Endometrial microvascular endothelial cells (primary cell): ENCODE results near the gene SLC52A1. TPM values are rescaled to one million over a fixed set of nuclear protein-coding genes. Genes with fewer than 3 reads are reported as not detected.

ENCODE experiments used
- in situ Hi-C: cut with HindIII; loops from 2 replicates; pipeline ENCODE4 v1.10.0; 2017; ENCODE audit warnings: low sequenced_read_pairs, low pct_unique_long_range_greater_than_20kb; ENCODE audit errors: inconsistent ontology term
- total RNA-seq: library from RNA; depleted of rRNA; stranded (reverse); fragments of >200 nt; gene quantifications from one replicate; pipeline ENCODE4 v1.2.3, GENCODE V29; 2015; ENCODE audit errors: inconsistent ontology term

Gene SLC52A1
- total RNA-seq, 1 donor from 2014 or later = not detected

DNA sequence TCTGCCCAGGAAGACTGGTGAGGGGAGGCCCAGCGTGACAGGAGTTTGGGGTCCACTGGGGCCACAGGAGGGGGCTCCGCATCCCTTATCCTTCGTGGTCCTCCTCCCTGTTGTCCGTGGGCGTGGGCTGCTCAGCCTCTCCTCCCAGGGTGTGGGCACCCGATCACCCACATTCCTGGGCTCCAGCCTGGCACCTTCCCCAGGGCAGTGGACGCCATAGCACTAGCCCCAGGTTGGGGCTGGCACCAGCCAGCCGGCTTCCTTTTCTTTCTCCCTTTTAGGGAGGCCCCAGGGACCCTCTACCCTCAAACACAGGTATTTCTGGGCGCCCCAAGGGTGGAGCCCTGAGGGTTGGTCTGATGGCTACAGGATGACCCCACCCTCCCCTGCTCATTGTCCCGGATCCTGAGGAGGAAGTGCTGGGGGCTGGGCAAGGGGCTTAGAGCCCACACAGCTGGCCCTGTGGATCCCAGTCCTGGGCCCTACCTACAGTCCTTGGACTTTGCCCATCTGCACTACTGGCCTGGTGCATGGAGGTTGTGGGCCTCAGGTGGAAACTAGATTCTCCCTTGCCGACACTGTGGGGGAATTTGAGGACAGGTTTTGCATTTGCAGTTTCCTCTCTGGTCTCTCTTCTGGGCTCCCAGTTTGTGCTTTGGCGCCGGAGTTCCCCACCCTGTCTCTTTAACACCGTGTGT lies 36.3 kb downstream of the SLC52A1 start:
- in situ Hi-C loops = no loop called here

DNA sequence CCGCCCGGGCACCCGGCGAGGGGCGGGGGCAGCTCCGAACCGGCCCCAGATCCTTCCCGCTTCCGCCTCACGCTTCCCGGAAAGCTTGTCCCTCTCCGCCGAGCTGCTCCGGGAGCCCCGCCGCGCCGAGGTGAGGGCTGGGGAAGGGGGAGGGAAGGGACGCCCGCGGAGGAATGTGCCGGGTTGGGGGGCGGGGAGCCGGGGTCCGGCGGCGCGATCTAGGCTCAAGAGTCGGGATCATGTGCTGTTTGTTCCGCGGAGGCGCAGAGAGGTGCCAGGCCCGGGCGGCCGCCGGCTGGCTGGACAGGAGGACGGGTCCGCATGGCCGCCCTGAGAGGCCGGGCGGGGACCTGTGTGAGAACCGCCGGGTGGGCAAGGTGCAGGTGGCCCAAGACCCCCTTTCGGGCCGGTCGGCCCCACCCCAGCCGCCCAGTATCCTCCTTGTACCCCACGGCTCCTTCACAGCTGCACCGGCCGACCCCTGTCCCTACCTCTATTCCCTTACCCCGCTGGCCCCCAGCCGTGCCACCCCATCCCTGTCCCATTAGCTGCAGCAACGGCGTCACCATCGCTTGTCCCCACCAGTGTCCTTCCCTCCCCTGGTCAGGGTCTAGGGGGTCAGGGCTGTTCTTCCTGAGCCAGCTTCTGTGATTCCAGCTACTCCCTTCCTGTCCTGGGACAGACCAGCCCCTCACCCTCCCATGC lies 37.0 kb downstream of the SLC52A1 start:
- in situ Hi-C loops = no loop called here

DNA sequence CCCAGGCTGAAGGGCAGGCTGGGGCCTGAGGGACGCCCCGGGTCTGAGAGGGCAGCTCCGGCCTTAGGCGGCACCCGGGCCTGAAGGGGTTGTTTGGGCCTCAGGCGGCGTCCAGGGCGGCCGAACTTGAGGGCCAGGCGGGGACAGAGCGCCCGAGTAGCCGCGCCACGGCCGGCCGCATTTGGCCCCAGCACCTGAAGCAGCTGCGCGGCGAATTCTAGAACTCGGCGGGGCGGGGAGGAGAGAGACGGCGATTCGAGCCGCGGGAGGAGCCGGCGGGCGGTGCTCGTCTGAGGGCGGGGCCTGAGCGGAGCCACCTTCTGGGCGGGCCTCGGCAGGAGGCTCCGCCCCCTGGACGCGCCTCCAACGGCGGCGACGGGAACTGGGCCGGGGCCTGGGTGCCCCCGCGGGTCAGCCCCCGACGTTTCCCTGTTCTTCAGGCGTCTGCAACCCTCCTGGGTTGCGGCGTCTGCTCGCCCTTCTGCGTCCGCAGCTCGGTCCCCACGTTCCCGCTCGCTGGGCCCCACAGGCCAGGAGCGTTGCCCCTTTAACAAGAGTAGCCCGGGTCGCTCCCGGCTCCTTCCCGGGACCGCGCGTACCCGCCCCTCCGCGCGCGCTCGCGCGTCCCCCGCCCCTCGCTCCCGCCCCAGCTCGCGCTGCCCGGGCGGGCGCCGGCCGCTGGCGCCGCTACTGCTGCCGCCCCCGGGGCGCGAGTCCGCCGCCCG lies 37.8 kb downstream of the SLC52A1 start, which contains the start of the genes INCA1 and KIF1C:
TSS of gene INCA1 (minus strand) at position 221 of the 725 bp plus-strand sequence. CDS start 3,085 bp downstream, outside the sequence.
TSS of gene KIF1C (plus strand) at position 649 of the 725 bp plus-strand sequence. CDS start 2,297 bp downstream, outside the sequence.
- in situ Hi-C loops = no loop called here

DNA sequence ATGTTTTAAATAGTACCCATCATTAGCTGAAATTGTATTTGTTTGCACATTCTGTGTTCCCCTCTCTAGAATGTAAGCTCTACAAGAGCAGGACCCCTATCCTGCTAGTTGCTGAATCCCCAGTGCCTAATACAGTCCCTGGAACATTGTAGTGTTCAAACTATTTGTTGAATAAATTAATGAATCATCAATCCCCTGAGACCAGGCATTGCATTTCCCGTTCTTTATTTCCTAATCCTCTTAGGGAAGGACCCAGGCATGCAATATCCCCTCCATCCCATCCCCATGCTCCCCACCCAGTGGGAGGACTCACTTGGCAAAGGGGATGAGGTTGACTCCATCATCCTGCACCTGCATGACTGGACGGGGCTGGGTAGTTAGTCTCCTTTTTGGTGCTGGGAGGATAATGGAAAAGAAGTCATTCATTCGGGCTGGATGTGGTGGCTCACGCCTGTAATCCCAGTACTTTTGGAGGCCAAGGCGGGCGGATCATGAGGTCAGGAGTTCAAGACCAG lies 41.1 kb downstream of the SLC52A1 start:
- in situ Hi-C loops = no loop called here

GRCh38 chr17:4987767-4988567 lies 47.3 kb downstream of the SLC52A1 start:
- in situ Hi-C loops = no loop called here

- in situ Hi-C loops = no loop called here
Observed at GRCh38 chr17:4986951-4987766, 48.1 kb downstream of the SLC52A1 start, which contains the start of gene CAMTA2. CAMTA2 (minus strand) TSS chr17:4987675; CDS start chr17:4986222, 1,453 bp downstream.

DNA sequence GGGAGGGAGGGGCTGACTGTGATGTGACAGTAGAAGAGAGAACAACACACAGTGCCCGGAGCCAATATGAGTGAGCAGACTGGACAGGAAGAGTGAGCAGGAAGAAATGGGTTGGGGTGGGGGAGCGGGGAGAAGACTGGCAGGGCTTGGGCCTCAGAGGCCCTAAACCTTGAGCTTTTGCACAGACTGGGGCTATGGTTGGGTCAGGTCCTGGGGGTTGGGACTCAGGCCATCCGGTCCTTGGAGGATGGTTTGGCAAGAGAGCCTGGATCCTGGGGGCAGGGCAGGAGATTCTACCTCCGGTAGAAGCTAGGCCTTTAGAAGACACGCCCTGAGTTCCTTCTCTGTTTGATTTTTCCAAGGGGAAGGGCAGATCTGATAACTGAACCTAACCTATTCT lies 48.8 kb downstream of the SLC52A1 start:
- in situ Hi-C loops = no loop called here

Other genes with a start within 250 kb of the SLC52A1 start
- gene VMO1, start 249.1 kb downstream of the SLC52A1 start, total RNA-seq = not detected
- gene GLTPD2, start 246.5 kb downstream of the SLC52A1 start, total RNA-seq = not detected
- gene PSMB6, start 239.3 kb downstream of the SLC52A1 start, total RNA-seq = 378 TPM
- 40.2 TPM for gene PLD2, start 228.3 kb downstream of the SLC52A1 start, total RNA-seq
- gene MINK1, start 202.1 kb downstream of the SLC52A1 start, total RNA-seq = 36.4 TPM
- 0.46 TPM for gene C17orf107, start 135.9 kb downstream of the SLC52A1 start, total RNA-seq
- gene CHRNE, start 132.3 kb downstream of the SLC52A1 start, total RNA-seq = 0.37 TPM
- gene GP1BA, start 103.1 kb downstream of the SLC52A1 start, total RNA-seq = not detected
- gene SLC25A11, start 95.4 kb downstream of the SLC52A1 start, total RNA-seq = 65.9 TPM
- 48.5 TPM for gene RNF167, start 95.2 kb downstream of the SLC52A1 start, total RNA-seq
- 1,657 TPM for gene PFN1, start 86.9 kb downstream of the SLC52A1 start, total RNA-seq
- gene ENO3, start 84.3 kb downstream of the SLC52A1 start, total RNA-seq = not detected
- 52.5 TPM for gene SPAG7, start 67.6 kb downstream of the SLC52A1 start, total RNA-seq
- gene CAMTA2, start 47.8 kb downstream of the SLC52A1 start, total RNA-seq = 17.6 TPM
- gene INCA1, start 37.9 kb downstream of the SLC52A1 start, total RNA-seq = 0.09 TPM
- 110 TPM for gene KIF1C, start 37.5 kb downstream of the SLC52A1 start, total RNA-seq
- gene ZFP3, start 43.0 kb upstream of the SLC52A1 start, total RNA-seq = 1.9 TPM
- gene ZNF232, start 76.5 kb upstream of the SLC52A1 start, total RNA-seq = 4.9 TPM
- not detected for gene USP6, start 80.6 kb upstream of the SLC52A1 start, total RNA-seq
- gene ZNF594, start 156.4 kb upstream of the SLC52A1 start, total RNA-seq = 2.0 TPM
- not detected for gene SCIMP, start 199.4 kb upstream of the SLC52A1 start, total RNA-seq
- 31.2 TPM for gene RABEP1, start 246.9 kb upstream of the SLC52A1 start, total RNA-seq